Gastroesophageal sphincter (tissue), 4 donors: ENCODE results near the gene SGPP2. TPM values are rescaled to one million over a fixed set of nuclear protein-coding genes. Genes with fewer than 3 reads are reported as not detected.
A peak's percentile ranks its signal among the peaks of the same experiment; 100 is the strongest.

ENCODE experiments used
- ATAC-seq: fragments of 150-250 bp; one replicate; pipeline ENCODE4 v1.9.1; 2016; ENCODE audit warnings: mild to moderate bottlenecking, moderate library complexity
- H3K27ac ChIP-seq, 4 donors: fragments of 200-600 bp; sonication (generic) in 3 of 4; 1 replicate in 3 of 4; 2 replicates in 1 of 4; pipeline ENCODE4 v1.5.1; 2016 to 2019
- H3K27me3 ChIP-seq: fragments of 200-600 bp; sonication (generic); one replicate; pipeline ENCODE4 v1.5.1; 2019
- H3K36me3 ChIP-seq, 2 donors: fragments of 200-600 bp; sonication (generic); one replicate each; pipeline ENCODE4 v1.5.1; 2019; ENCODE audit warnings: control low read depth in 1 of 2
- H3K4me1 ChIP-seq, 3 donors: fragments of 200-600 bp; sonication (generic); 1 replicate in 2 of 3; 2 replicates in 1 of 3; pipeline ENCODE4 v1.5.1; 2016 to 2019; ENCODE audit warnings: control low read depth in 2 of 3
- H3K4me3 ChIP-seq, 2 donors: fragments of 200-600 bp; sonication (generic); one replicate each; pipeline ENCODE4 v1.5.1; 2019; ENCODE audit warnings: mild to moderate bottlenecking in 1 of 2, moderate library complexity in 1 of 2
- H3K9me3 ChIP-seq, 3 donors: fragments of 200-600 bp; sonication (generic); one replicate each; pipeline ENCODE4 v1.5.1; 2017 to 2019; ENCODE audit warnings: control low read depth in 2 of 3
- EP300 ChIP-seq: sonication (generic); formaldehyde crosslinking; IDR thresholded peaks from one replicate; pipeline ENCODE4 v1.6.1; 2017; ENCODE audit warnings: antibody characterized with exemption, mild to moderate bottlenecking
- POLR2A ChIP-seq, 2 donors: fragments of 450-650 bp; IDR thresholded peaks; one replicate each; pipeline ENCODE4 v1.6.1; 2017; ENCODE audit warnings: antibody characterized with exemption in 2 of 2, mild to moderate bottlenecking in 2 of 2, moderate library complexity in 1 of 2
- POLR2AphosphoS5 ChIP-seq: sonication (generic); formaldehyde crosslinking; IDR thresholded peaks from one replicate; pipeline ENCODE4 v1.6.1; 2017; ENCODE audit warnings: antibody characterized with exemption
- WGBS, 2 donors: methylation state at CpG; one replicate each; pipeline ENCODE4 v1.1.5; 2018; ENCODE audit warnings: low coverage in 1 of 2; 5-methylcytosine and 5-hydroxymethylcytosine counted together
- total RNA-seq, 4 donors: library from RNA; depleted of rRNA; stranded (reverse); fragments of >200 nt; gene quantifications; one replicate each; pipeline ENCODE4 v1.1.0, GENCODE V29; 2016
- TF ChIP-seq, protein P1 (sequence below), 4 experiments: fragments of 200-600 bp in 2 of 4; fragments of 450-650 bp in 2 of 4; sonication (generic) in 1 of 4; IDR thresholded peaks; one replicate each; pipeline ENCODE4 v1.5.1; 2017 to 2019; ENCODE audit warnings: antibody characterized with exemption in 4 of 4, mild to moderate bottlenecking in 2 of 4, moderate library complexity in 2 of 4

The SGPP2 gene
- total RNA-seq, 4 donors from 2014 or later, result 0.89 to 1.8 (median 1.2) TPM; not detected in 1

DNA sequence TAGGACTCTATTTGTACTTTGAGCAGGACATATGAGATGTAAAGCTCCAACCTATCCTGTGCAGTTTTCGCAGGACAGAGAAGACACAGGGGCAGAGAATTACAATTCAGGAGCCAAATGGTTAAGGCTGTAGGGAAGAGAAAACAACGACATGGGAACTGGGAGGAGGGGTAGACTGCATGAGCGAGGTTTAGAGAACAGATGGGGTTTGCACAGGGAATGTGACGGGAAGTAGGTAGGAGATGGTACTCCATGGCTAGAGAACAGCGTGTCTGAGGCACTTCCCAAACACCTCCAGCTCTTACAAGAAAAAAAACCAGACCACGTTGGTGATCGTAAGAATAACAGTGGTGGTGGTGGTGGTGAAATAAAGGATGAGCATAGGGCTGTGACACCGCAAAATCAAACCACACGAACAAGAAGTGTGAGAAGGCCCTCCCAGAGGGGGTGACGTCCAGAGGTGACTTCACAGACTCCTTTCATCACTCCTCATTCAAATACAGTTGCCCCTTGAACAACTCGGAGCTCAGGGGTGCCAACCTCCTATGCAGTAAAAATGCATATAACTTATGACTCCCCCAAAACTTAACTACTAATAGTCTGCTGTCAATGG, 138.9 kb downstream of the SGPP2 start:
- 70 to 71% methylated on average over 9 to 11 of the region's 11 CpGs for WGBS, 2 donors

DNA sequence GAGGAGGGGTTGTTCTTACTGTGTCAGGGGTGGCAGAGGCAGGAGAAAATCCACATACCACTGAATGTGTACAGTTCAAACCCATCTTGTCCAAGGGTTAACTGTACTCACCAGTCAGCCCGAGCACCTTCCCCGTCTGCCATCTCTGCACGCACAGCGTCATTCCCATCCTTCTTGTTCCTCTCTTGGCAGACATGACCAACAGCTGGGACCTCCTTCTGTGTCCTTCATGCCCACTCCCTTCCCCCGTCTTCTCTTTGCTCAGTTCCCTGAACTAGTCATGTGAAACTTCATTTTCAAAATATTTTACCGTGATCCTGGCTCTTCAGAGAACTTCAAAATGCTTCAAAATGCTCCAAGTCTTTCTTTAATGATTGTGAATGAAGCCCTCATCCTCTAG, 139.6 kb downstream of the SGPP2 start:
- 80 to 93% methylated on average over 6 of the region's 6 CpGs for WGBS, 2 donors
- H3K36me3 ChIP-seq, result peaks cover 0 to 9% of the 10 kb centered on the region in 2 donors
- no peaks in the 10 kb centered on the region for H3K9me3 ChIP-seq
- no peak overlapping the region for H3K4me3 ChIP-seq
- no peak overlapping the region for H3K27ac ChIP-seq
- peaks cover 0 to 8% (median 0%) of the 10 kb centered on the region in 3 donors for H3K4me1 ChIP-seq
- ATAC-seq, result no peak
- TF ChIP-seq POLR2AphosphoS5 (no peak), EP300 (no peak), POLR2A (IDR thresholded peaks at IDR 0.05) (no peak)
- TF ChIP-seq, protein P1, sequence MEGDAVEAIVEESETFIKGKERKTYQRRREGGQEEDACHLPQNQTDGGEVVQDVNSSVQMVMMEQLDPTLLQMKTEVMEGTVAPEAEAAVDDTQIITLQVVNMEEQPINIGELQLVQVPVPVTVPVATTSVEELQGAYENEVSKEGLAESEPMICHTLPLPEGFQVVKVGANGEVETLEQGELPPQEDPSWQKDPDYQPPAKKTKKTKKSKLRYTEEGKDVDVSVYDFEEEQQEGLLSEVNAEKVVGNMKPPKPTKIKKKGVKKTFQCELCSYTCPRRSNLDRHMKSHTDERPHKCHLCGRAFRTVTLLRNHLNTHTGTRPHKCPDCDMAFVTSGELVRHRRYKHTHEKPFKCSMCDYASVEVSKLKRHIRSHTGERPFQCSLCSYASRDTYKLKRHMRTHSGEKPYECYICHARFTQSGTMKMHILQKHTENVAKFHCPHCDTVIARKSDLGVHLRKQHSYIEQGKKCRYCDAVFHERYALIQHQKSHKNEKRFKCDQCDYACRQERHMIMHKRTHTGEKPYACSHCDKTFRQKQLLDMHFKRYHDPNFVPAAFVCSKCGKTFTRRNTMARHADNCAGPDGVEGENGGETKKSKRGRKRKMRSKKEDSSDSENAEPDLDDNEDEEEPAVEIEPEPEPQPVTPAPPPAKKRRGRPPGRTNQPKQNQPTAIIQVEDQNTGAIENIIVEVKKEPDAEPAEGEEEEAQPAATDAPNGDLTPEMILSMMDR (IDR thresholded peaks at IDR 0.05), result no peak
- H3K27me3 ChIP-seq, result no peaks in the 10 kb centered on the region

More for the DNA sequence above, 138.9 kb downstream of the SGPP2 start:
- Histone ChIP-seq H3K36me3 (peaks cover 0 to 6% of the 10 kb centered on the region in 2 donors), H3K4me1 (peaks cover 0 to under 1% (median 0%) of the 10 kb centered on the region in 3 donors), H3K4me3 (no peak overlapping the region), H3K9me3 (no peaks in the 10 kb centered on the region), H3K27ac (no peak overlapping the region), H3K27me3 (no peaks in the 10 kb centered on the region)
- ATAC-seq, result no peak
- TF ChIP-seq EP300 (no peak), POLR2AphosphoS5 (no peak), POLR2A (IDR thresholded peaks at IDR 0.05) (no peak)
- TF ChIP-seq, protein P1 (IDR thresholded peaks at IDR 0.05), result no peak

DNA sequence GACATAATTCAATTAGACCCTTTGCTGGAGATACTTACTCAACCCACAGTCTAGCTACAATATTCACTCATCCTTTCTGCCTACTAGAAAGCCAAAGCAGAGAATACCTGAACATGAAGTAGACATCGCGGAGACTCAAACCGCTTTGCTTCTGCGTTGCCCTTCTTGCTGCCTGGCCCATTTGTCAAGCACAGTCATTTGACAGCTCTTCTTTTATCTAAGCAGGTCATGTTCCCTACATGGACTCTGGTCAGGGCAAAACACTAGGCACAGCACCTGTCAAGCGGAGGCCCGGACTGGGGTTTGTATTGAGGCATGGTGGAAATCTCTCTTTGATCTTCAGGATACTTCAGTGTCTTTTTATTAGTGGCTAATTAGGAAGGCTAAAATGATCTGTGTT, 141.9 kb downstream of the SGPP2 start:
- H3K4me1 ChIP-seq, result peaks cover 0 to 26% (median 0%) of the 10 kb centered on the region in 3 donors
- no peak for ATAC-seq
- no peaks in the 10 kb centered on the region for H3K9me3 ChIP-seq
- H3K36me3 ChIP-seq, result peaks cover 0 to 13% of the 10 kb centered on the region in 2 donors
- no peaks in the 10 kb centered on the region for H3K27me3 ChIP-seq
- TF ChIP-seq EP300, result no peak
- no peak for TF ChIP-seq POLR2A (IDR thresholded peaks at IDR 0.05)
- TF ChIP-seq, protein P1 (IDR thresholded peaks at IDR 0.05), result no peak
- TF ChIP-seq POLR2AphosphoS5, result no peak
- 80% methylated on average over 1 of the region's 6 CpGs; no CpG with 5 or more reads in 1 of the 2 donors for WGBS, 2 donors
- H3K4me3 ChIP-seq, result no peak overlapping the region
- H3K27ac ChIP-seq, result no peak overlapping the region

DNA sequence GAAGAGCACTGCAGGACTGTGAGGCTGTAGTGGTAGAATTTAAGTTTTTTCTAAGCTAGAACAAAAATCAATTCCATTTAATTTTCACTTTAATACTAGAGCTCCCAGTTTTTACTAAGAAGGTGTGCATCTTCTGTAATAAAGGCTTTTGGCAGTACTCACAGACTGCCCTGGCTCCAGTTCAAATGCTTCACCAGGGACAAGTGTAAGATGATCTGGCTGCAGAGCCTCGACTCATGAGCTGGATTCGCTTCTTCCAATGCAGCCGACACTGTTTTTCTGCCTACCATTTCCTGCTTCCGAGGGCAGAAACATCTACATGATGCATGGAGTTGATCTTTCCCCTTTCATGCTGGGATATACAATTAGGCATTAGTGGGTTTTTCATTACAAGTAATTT, 144.5 kb downstream of the SGPP2 start:
- Histone ChIP-seq H3K27ac (peak overlapping the region in 1 of 4 donors; percentile 10), H3K4me1 (peaks cover 11 to 51% (median 14%) of the 10 kb centered on the region in 3 donors), H3K27me3 (no peaks in the 10 kb centered on the region), H3K4me3 (no peak overlapping the region), H3K36me3 (peaks cover 0 to 18% of the 10 kb centered on the region in 2 donors), H3K9me3 (no peaks in the 10 kb centered on the region)
- TF ChIP-seq EP300, result no peak
- TF ChIP-seq POLR2A (IDR thresholded peaks at IDR 0.05), result no peak
- TF ChIP-seq POLR2AphosphoS5, result no peak
- TF ChIP-seq, protein P1 (IDR thresholded peaks at IDR 0.05), result no peak
- no peak for ATAC-seq
- 11 to 41% methylated on average over 3 to 4 of the region's 4 CpGs for WGBS, 2 donors

DNA sequence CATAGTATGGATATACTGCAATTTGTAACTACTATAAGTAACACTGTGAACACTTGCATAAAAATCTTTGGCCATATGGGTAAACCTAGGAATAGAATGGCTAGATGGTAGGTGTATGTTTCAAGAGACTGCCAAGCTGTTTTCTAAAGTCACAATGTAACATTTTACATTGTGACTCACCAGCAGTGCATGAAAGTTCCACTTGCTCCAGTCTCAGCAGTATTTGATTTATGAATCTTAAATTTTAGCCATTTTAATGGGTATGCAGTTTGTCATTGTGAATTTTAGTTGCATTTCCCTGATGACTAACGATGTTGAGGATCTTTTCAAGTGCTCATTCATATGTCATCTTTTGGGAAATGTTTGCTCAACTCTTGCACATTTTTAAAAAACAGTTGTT, 145.5 kb downstream of the SGPP2 start:
- peak overlapping the region in 1 of 4 donors; percentile 10 for H3K27ac ChIP-seq
- peaks cover 11 to 61% (median 14%) of the 10 kb centered on the region in 3 donors for H3K4me1 ChIP-seq
- H3K9me3 ChIP-seq, result no peaks in the 10 kb centered on the region
- H3K4me3 ChIP-seq, result no peak overlapping the region
- ATAC-seq, result no peak
- 21 to 44% methylated on average over 1 of the region's 1 CpG for WGBS, 2 donors
- peaks cover 0 to 18% of the 10 kb centered on the region in 2 donors for H3K36me3 ChIP-seq
- H3K27me3 ChIP-seq, result no peaks in the 10 kb centered on the region
- TF ChIP-seq POLR2A (IDR thresholded peaks at IDR 0.05) (no peak), POLR2AphosphoS5 (peak; percentile 65)
